COLO668 (cell line): Measurements from ENCODE around the gene CCL26.
"Not testable (repeated sequence)": the region's sequence is repeated elsewhere in the genome, so short reads cannot be mapped to it uniquely, and the experiment has no call there.

Experiments used
- DNase-seq: peaks from one replicate; lab custom pipeline; 2025; ENCODE audit not compliant: unreplicated experiment; lab: John Stamatoyannopoulos, UW

Gene CCL26

GRCh38 chr7:75739796-75740672 is 32.0 kb downstream of the CCL26 start:
- DNase-seq, result no peak

GRCh38 chr7:75738975-75739795 is 32.8 kb downstream of the CCL26 start:
- DNase-seq, result peak; percentile 100

- DNase-seq, result no peak
Measured at GRCh38 chr7:75738604-75738974, 33.4 kb downstream of the CCL26 start, which contains the start of gene HIP1. HIP1 (minus strand) TSS chr7:75738941; CDS start chr7:75738920, 21 bp downstream.

GRCh38 chr7:75737856-75738603 is 34.0 kb downstream of the CCL26 start:
- peak; percentile 27 for DNase-seq

GRCh38 chr7:75735581-75736350 is 36.2 kb downstream of the CCL26 start:
- no peak for DNase-seq

GRCh38 chr7:75734586-75735458 is 37.2 kb downstream of the CCL26 start:
- no peak for DNase-seq

- no peak for DNase-seq
Measured at GRCh38 chr7:75732764-75733630, 39.0 kb downstream of the CCL26 start.

GRCh38 chr7:75732016-75732521 is 39.9 kb downstream of the CCL26 start:
- no peak for DNase-seq

- DNase-seq, result no peak
Measured at GRCh38 chr7:75729851-75730274, 42.1 kb downstream of the CCL26 start.

GRCh38 chr7:75727881-75728593 is 44.0 kb downstream of the CCL26 start:
- DNase-seq, result peak; percentile 12

- not testable (repeated sequence) for DNase-seq
Measured at GRCh38 chr7:75727351-75727750, 44.7 kb downstream of the CCL26 start.

- DNase-seq, result no peak
Measured at GRCh38 chr7:75725306-75725705, 46.7 kb downstream of the CCL26 start.

- no peak for DNase-seq
Measured at GRCh38 chr7:75723444-75723843, 48.6 kb downstream of the CCL26 start.

GRCh38 chr7:75722373-75722772 is 49.6 kb downstream of the CCL26 start:
- DNase-seq, result no peak

GRCh38 chr7:75721922-75722321 is 50.1 kb downstream of the CCL26 start:
- not testable (repeated sequence) for DNase-seq

GRCh38 chr7:75721426-75721825 is 50.6 kb downstream of the CCL26 start:
- DNase-seq, result no peak

GRCh38 chr7:75719626-75720025 is 52.4 kb downstream of the CCL26 start:
- no peak for DNase-seq
